Ascending aorta (tissue), 2 donors: Measurements from ENCODE around the gene GBF1. TPM values are rescaled to one million over a fixed set of nuclear protein-coding genes. Genes with fewer than 3 reads are reported as not detected.
A peak's percentile ranks its signal among the peaks of the same experiment; 100 is the strongest.

Source experiments
- DNase-seq, 2 donors: peaks; one replicate each; pipeline ENCODE4 v3.0.0-alpha.2; 2019; ENCODE audit warnings: low spot score in 2 of 2
- H3K27ac ChIP-seq, 2 donors: fragments of 200-600 bp; sonication (generic); one replicate each; pipeline ENCODE4 v1.5.1; 2016 to 2017; ENCODE audit warnings: mild to moderate bottlenecking in 1 of 2
- H3K27me3 ChIP-seq: fragments of 200-600 bp; sonication (generic); one replicate; pipeline ENCODE4 v1.5.1; 2017
- H3K36me3 ChIP-seq, 2 donors: fragments of 200-600 bp; sonication (generic); one replicate each; pipeline ENCODE4 v1.5.1; 2016
- H3K4me1 ChIP-seq, 2 donors: fragments of 200-600 bp; sonication (generic); one replicate each; pipeline ENCODE4 v1.5.1; 2016 to 2017; ENCODE audit warnings: mild to moderate bottlenecking in 1 of 2
- H3K4me3 ChIP-seq, 2 donors: fragments of 200-600 bp; sonication (generic); one replicate each; pipeline ENCODE4 v1.5.1; 2016 to 2017; ENCODE audit warnings: mild to moderate bottlenecking in 1 of 2
- H3K9me3 ChIP-seq, 2 donors: fragments of 200-600 bp; sonication (generic); one replicate each; pipeline ENCODE4 v1.5.1; 2016
- intact Hi-C: fragments of 100-400 bp; cut with DNase I; formaldehyde crosslinking; loops from one replicate; pipeline ENCODE4 v1.15.1; 2023
- total RNA-seq: library from RNA; depleted of rRNA; stranded (reverse); fragments of >200 nt; gene quantifications from one replicate; pipeline ENCODE4 v1.1.0, GENCODE V29; 2016
- TF ChIP-seq, protein P1 (sequence below), 3 experiments: fragments of 200-600 bp in 2 of 3; fragments of 450-650 bp in 1 of 3; sonication (generic) in 2 of 3; IDR thresholded peaks; one replicate each; pipeline ENCODE4 v1.5.1; 2016 to 2019; ENCODE audit warnings: antibody characterized with exemption in 3 of 3, mild to moderate bottlenecking in 1 of 3, moderate library complexity in 1 of 3

Gene GBF1
- total RNA-seq, 1 donor from 2014 or later: 56.0 TPM

DNA sequence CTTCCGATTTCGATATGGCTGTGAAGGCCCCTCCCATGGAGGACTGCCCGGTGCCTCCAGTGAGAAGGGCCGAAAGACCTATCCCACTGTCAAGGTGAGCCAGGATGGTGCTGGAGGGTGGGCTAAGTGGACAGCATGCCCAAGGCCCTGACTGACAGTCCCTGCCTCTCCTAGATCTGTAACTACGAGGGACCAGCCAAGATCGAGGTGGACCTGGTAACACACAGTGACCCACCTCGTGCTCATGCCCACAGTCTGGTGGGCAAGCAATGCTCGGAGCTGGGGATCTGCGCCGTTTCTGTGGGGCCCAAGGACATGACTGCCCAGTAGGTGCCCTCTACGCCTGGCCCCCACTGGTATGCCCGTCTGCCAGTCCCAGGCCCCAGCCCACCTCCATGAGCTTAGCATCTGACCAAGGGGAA, 151.4 kb downstream of the GBF1 start:
- Histone ChIP-seq H3K9me3 (no peaks in the 10 kb centered on the region), H3K4me3 (peak overlapping the region; percentile 65 to 85), H3K36me3 (peaks cover 15 to 22% of the 10 kb centered on the region in 2 donors), H3K27me3 (no peaks in the 10 kb centered on the region), H3K27ac (peak overlapping the region; percentile 89 to 97), H3K4me1 (peaks cover 14 to 30% of the 10 kb centered on the region in 2 donors)
- no peak for DNase-seq
- TF ChIP-seq, protein P1, sequence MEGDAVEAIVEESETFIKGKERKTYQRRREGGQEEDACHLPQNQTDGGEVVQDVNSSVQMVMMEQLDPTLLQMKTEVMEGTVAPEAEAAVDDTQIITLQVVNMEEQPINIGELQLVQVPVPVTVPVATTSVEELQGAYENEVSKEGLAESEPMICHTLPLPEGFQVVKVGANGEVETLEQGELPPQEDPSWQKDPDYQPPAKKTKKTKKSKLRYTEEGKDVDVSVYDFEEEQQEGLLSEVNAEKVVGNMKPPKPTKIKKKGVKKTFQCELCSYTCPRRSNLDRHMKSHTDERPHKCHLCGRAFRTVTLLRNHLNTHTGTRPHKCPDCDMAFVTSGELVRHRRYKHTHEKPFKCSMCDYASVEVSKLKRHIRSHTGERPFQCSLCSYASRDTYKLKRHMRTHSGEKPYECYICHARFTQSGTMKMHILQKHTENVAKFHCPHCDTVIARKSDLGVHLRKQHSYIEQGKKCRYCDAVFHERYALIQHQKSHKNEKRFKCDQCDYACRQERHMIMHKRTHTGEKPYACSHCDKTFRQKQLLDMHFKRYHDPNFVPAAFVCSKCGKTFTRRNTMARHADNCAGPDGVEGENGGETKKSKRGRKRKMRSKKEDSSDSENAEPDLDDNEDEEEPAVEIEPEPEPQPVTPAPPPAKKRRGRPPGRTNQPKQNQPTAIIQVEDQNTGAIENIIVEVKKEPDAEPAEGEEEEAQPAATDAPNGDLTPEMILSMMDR (IDR thresholded peaks at IDR 0.05): no peak
- intact Hi-C loops: no loop called here

DNA sequence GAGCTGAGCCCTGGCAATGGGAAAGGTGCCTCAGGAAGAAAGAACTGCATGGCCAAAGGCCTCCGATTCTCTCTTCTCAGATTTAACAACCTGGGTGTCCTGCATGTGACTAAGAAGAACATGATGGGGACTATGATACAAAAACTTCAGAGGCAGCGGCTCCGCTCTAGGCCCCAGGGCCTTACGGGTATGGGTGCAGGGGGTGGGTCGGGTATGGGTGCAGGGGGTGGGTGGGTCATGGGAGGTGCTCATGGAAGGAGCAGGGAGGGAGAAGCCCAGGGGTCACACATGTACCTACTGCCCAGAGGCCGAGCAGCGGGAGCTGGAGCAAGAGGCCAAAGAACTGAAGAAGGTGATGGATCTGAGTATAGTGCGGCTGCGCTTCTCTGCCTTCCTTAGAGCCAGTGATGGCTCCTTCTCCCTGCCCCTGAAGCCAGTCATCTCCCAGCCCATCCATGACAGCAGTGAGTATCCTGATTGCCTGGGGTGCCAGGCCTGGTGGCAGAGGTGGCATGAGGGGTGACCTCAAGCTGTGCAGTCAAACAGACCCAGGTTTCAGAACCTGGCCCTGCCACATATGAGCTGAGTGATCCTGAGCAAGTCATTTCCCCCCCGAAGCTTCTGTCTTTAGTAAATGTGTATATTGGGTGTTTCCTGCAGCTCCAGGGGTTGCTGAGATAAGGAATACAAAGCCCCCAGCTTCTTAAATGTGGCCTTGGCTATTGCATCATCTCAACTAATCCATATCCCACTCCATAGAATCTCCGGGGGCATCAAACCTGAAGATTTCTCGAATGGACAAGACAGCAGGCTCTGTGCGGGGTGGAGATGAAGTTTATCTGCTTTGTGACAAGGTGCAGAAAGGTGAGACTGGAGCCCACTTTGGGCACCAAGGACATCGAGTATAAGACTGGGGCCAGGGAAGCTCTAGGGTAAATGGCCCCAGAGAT, 152.2 kb downstream of the GBF1 start:
- DNase-seq: no peak
- TF ChIP-seq, protein P1 (IDR thresholded peaks at IDR 0.05): no peak
- no peaks in the 10 kb centered on the region for H3K27me3 ChIP-seq
- intact Hi-C loops: no loop called here
- H3K27ac ChIP-seq: peak overlapping the region in 1 of 2 donors; percentile 97
- peaks cover 18 to 30% of the 10 kb centered on the region in 2 donors for H3K36me3 ChIP-seq
- H3K4me3 ChIP-seq: no peak overlapping the region
- H3K9me3 ChIP-seq: no peaks in the 10 kb centered on the region
- H3K4me1 ChIP-seq: peaks cover 14 to 30% of the 10 kb centered on the region in 2 donors

DNA sequence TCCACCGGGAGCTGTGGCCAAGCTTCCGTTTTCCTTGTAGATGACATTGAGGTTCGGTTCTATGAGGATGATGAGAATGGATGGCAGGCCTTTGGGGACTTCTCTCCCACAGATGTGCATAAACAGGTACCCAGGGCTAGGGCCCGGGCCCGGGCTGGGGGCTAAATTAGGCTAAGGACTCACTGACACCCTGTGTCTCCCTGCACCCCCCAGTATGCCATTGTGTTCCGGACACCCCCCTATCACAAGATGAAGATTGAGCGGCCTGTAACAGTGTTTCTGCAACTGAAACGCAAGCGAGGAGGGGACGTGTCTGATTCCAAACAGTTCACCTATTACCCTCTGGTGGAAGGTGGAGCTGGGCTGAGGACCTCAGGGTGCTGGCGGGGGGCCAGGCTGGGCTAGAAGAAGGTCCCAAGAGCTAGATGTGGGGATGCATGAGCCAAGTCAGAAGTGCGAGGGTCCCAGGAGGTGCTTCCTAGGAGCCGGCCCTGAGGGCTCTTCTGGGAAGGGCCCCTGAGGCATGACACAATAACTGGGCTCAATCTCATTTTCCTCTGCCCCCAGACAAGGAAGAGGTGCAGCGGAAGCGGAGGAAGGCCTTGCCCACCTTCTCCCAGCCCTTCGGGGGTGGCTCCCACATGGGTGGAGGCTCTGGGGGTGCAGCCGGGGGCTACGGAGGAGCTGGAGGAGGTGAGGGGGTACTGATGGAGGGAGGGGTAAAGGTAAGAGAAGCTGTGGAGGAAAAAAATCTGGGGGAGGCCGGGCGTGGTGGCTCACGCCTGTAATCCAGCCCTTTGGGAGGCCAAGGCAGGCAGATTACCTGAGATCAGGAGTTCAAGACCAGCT, 153.1 kb downstream of the GBF1 start:
- Histone ChIP-seq H3K36me3 (peaks cover 18 to 37% of the 10 kb centered on the region in 2 donors), H3K4me1 (peaks cover 14 to 28% of the 10 kb centered on the region in 2 donors), H3K4me3 (peak overlapping the region; percentile 57 to 75), H3K9me3 (no peaks in the 10 kb centered on the region), H3K27ac (peak overlapping the region; percentile 84 to 90), H3K27me3 (no peaks in the 10 kb centered on the region)
- intact Hi-C loops: loop anchor here (1.0 kb wide), 2 partner anchors 22 to 169 kb away; partner anchors contain the start of gene FBXL15
- DNase-seq: no peak
- TF ChIP-seq, protein P1 (IDR thresholded peaks at IDR 0.05): no peak

DNA sequence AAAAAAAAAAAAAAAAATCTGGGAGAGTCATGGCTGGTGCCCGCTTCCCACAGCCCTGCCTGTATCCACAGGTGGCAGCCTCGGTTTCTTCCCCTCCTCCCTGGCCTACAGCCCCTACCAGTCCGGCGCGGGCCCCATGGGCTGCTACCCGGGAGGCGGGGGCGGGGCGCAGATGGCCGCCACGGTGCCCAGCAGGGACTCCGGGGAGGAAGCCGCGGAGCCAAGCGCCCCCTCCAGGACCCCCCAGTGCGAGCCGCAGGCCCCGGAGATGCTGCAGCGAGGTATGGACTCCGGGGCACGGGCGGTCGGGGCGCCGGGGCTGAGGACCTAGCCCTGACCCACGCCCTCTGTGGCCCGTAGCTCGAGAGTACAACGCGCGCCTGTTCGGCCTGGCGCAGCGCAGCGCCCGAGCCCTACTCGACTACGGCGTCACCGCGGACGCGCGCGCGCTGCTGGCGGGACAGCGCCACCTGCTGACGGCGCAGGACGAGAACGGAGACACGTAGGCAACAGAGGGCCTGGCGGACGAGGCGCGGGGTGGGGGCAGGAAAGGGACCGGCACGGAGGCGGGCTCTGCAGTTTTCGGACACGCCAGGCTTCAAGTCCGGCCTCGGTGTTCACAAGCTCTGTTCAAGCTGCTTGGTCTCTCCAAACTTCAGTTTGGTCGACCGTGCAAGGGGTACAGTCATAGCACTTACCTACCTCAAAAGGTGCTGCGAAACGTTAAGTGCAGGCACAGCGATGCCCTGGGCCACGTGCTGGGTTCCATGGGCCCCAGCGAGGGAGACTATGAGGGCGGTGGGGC, 154.1 kb downstream of the GBF1 start:
- peak overlapping the region; percentile 57 to 75 for H3K4me3 ChIP-seq
- intact Hi-C loops: loop anchor here (1.0 kb wide), 2 partner anchors 21 to 170 kb away; partner anchors contain the start of gene FBXL15
- TF ChIP-seq, protein P1 (IDR thresholded peaks at IDR 0.05): peak; percentile 97
- H3K4me1 ChIP-seq: peaks cover 14 to 24% of the 10 kb centered on the region in 2 donors
- H3K9me3 ChIP-seq: no peaks in the 10 kb centered on the region
- H3K27me3 ChIP-seq: no peaks in the 10 kb centered on the region
- peaks cover 18 to 37% of the 10 kb centered on the region in 2 donors for H3K36me3 ChIP-seq
- H3K27ac ChIP-seq: peak overlapping the region; percentile 84 to 90
- DNase-seq: peak; percentile 49 to 94

DNA sequence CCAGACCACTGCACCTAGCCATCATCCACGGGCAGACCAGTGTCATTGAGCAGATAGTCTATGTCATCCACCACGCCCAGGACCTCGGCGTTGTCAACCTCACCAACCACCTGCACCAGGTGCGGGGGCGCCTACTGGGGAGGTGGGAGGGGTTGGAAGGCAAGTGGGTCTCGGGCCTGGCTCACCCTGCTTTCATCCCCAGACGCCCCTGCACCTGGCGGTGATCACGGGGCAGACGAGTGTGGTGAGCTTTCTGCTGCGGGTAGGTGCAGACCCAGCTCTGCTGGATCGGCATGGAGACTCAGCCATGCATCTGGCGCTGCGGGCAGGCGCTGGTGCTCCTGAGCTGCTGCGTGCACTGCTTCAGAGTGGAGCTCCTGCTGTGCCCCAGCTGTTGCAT, 154.7 kb downstream of the GBF1 start:
- Histone ChIP-seq H3K4me3 (peak overlapping the region; percentile 57 to 75), H3K9me3 (no peaks in the 10 kb centered on the region), H3K27ac (peak overlapping the region in 1 of 2 donors; percentile 84), H3K27me3 (no peaks in the 10 kb centered on the region), H3K4me1 (peaks cover 14 to 24% of the 10 kb centered on the region in 2 donors), H3K36me3 (peaks cover 18 to 37% of the 10 kb centered on the region in 2 donors)
- DNase-seq: no peak
- TF ChIP-seq, protein P1 (IDR thresholded peaks at IDR 0.05): no peak
- intact Hi-C loops: no loop called here
